Effector memory CD8-positive, alpha-beta T cell (primary cell): Measurements from ENCODE around the gene FIGLA.

Experiments
- ATAC-seq: fragments of 150-1000 bp; cut with Tn5 transposase; replicated peaks from 2 replicates; pipeline ENCODE4 v1.10.0; 2021; ENCODE audit warnings: mild to moderate bottlenecking, moderate library complexity
- DNase-seq, 3 experiments: peaks; one replicate each; pipeline ENCODE4 v3.0.0; 2021
- H3K27ac Mint-ChIP-seq, 2 donors: one replicate each; pipeline ENCODE4 v1.8.0; 2022; ENCODE audit warnings: mild to moderate bottlenecking in 2 of 2, mixed read lengths in 2 of 2, moderate library complexity in 2 of 2
- H3K27me3 Mint-ChIP-seq, 2 donors: one replicate each; pipeline ENCODE4 v1.8.0; 2022; ENCODE audit warnings: mixed read lengths in 2 of 2
- H3K36me3 Mint-ChIP-seq: one replicate; pipeline ENCODE4 v1.8.0; 2022; ENCODE audit warnings: mild to moderate bottlenecking, moderate library complexity, mixed read lengths; ENCODE audit not compliant: insufficient read depth
- H3K4me1 Mint-ChIP-seq, 2 donors: one replicate each; pipeline ENCODE4 v1.8.0; 2022; ENCODE audit warnings: low read depth in 2 of 2, mixed read lengths in 2 of 2
- H3K4me3 Mint-ChIP-seq, 2 donors: one replicate each; pipeline ENCODE4 v1.8.0; 2022; ENCODE audit warnings: mild to moderate bottlenecking in 2 of 2, mixed read lengths in 2 of 2, moderate library complexity in 2 of 2
- H3K9me3 Mint-ChIP-seq, 2 donors: one replicate each; pipeline ENCODE4 v1.8.0; 2022; ENCODE audit warnings: mixed read lengths in 2 of 2

FIGLA gene

DNA sequence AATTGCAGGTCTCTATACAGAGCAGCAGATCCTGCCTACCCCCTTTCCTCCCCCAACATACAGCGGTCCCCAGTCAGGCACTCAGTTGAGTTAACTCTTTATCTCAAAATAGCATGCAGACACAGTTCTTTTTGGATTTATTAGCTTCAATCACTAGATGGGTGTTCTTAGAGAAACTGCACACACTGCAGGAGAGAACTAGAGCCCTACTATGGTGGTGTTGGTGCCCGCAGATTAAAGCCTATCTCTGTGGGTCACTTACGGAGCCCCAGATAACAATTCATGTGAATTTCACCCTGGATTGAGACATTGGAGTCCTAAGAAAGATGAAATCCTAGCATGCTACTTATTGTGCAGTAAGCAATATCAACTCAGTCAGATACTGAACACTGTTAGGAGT lies 34.3 kb downstream of the FIGLA start:
- H3K36me3 Mint-ChIP-seq = no peaks in the 10 kb centered on the region
- DNase-seq (no peak), ATAC-seq (no peak)
- peaks cover 40 to 47% of the 10 kb centered on the region in 2 donors for H3K27me3 Mint-ChIP-seq
- no peak overlapping the region for H3K27ac Mint-ChIP-seq
- no peaks in the 10 kb centered on the region for H3K4me1 Mint-ChIP-seq
- H3K4me3 Mint-ChIP-seq = no peak overlapping the region
- no peaks in the 10 kb centered on the region for H3K9me3 Mint-ChIP-seq

DNA sequence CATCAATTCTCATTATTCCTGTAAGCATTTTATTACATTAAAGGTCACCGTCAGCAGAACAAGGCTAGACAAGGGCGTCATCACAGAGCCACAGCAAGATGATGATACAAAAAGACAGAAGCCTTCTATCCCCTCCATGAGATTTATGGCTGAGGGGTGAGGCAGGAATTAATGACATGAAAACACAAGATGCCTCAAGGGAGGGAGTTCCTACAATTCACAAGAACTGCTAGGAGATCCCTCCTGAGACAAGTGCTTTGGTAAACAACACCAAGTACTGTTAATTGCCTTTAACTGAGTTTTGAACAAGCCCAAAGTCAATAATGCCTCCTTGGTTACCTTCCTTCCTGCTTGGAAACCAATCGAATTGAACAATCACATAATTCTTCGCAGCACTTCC lies 36.5 kb downstream of the FIGLA start:
- Mint-ChIP-seq H3K27ac (no peak overlapping the region), H3K9me3 (no peaks in the 10 kb centered on the region), H3K36me3 (no peaks in the 10 kb centered on the region), H3K27me3 (peaks cover 31 to 45% of the 10 kb centered on the region in 2 donors), H3K4me3 (no peak overlapping the region), H3K4me1 (no peaks in the 10 kb centered on the region)
- ATAC-seq (no peak), DNase-seq (no peak)

- peaks cover 23 to 42% of the 10 kb centered on the region in 2 donors for H3K27me3 Mint-ChIP-seq
- ATAC-seq (no peak), DNase-seq (no peak)
- H3K27ac Mint-ChIP-seq = no peak overlapping the region
- H3K4me3 Mint-ChIP-seq = no peak overlapping the region
- no peaks in the 10 kb centered on the region for H3K36me3 Mint-ChIP-seq
- no peaks in the 10 kb centered on the region for H3K4me1 Mint-ChIP-seq
- H3K9me3 Mint-ChIP-seq = no peaks in the 10 kb centered on the region
These were observed 37.4 kb downstream of the FIGLA start for GRCh38 chr2:70753031-70753430.

GRCh38 chr2:70752396-70752795 lies 38.0 kb downstream of the FIGLA start:
- Mint-ChIP-seq H3K27me3 (peaks cover 20 to 42% of the 10 kb centered on the region in 2 donors), H3K4me3 (no peak overlapping the region), H3K36me3 (no peaks in the 10 kb centered on the region), H3K9me3 (peaks cover 0 to 4% of the 10 kb centered on the region in 2 donors), H3K4me1 (no peaks in the 10 kb centered on the region), H3K27ac (no peak overlapping the region)
- no peak for ATAC-seq
- DNase-seq = no peak

GRCh38 chr2:70751881-70752280 lies 38.6 kb downstream of the FIGLA start:
- no peak overlapping the region for H3K4me3 Mint-ChIP-seq
- H3K36me3 Mint-ChIP-seq = no peaks in the 10 kb centered on the region

GRCh38 chr2:70750320-70750719 lies 40.1 kb downstream of the FIGLA start:
- H3K27ac Mint-ChIP-seq = no peak overlapping the region
- H3K4me3 Mint-ChIP-seq = no peak overlapping the region
- peaks cover 12 to 37% of the 10 kb centered on the region in 2 donors for H3K27me3 Mint-ChIP-seq
- H3K4me1 Mint-ChIP-seq = no peaks in the 10 kb centered on the region
- H3K36me3 Mint-ChIP-seq = no peaks in the 10 kb centered on the region
- ATAC-seq = no peak
- H3K9me3 Mint-ChIP-seq = peaks cover 0 to 7% of the 10 kb centered on the region in 2 donors
- no peak for DNase-seq

More at GRCh38 chr2:70751881-70752280, 38.6 kb downstream of the FIGLA start:
- Mint-ChIP-seq H3K27me3 (peaks cover 19 to 43% of the 10 kb centered on the region in 2 donors), H3K4me1 (no peaks in the 10 kb centered on the region), H3K9me3 (peaks cover 0 to 7% of the 10 kb centered on the region in 2 donors), H3K27ac (no peak overlapping the region)
- ATAC-seq (no peak), DNase-seq (no peak)

GRCh38 chr2:70748002-70748784 lies 42.2 kb downstream of the FIGLA start:
- no peak for ATAC-seq
- H3K4me1 Mint-ChIP-seq = no peaks in the 10 kb centered on the region
- peaks cover 17 to 53% of the 10 kb centered on the region in 2 donors for H3K27me3 Mint-ChIP-seq
- H3K4me3 Mint-ChIP-seq = no peak overlapping the region
- H3K36me3 Mint-ChIP-seq = no peaks in the 10 kb centered on the region
- no peak for DNase-seq
- H3K9me3 Mint-ChIP-seq = peaks cover 0 to 7% of the 10 kb centered on the region in 2 donors
- no peak overlapping the region for H3K27ac Mint-ChIP-seq

GRCh38 chr2:70747284-70747683 lies 43.2 kb downstream of the FIGLA start:
- Mint-ChIP-seq H3K4me3 (no peak overlapping the region), H3K27me3 (peaks cover 17 to 53% of the 10 kb centered on the region in 2 donors), H3K36me3 (no peaks in the 10 kb centered on the region), H3K9me3 (peaks cover 0 to 7% of the 10 kb centered on the region in 2 donors), H3K4me1 (no peaks in the 10 kb centered on the region), H3K27ac (no peak overlapping the region)
- DNase-seq (no peak), ATAC-seq (no peak)

GRCh38 chr2:70746094-70746974 lies 44.1 kb downstream of the FIGLA start:
- peaks cover 17 to 56% of the 10 kb centered on the region in 2 donors for H3K27me3 Mint-ChIP-seq
- peaks cover 0 to 7% of the 10 kb centered on the region in 2 donors for H3K9me3 Mint-ChIP-seq
- H3K27ac Mint-ChIP-seq = no peak overlapping the region
- H3K4me1 Mint-ChIP-seq = no peaks in the 10 kb centered on the region
- DNase-seq = no peak
- ATAC-seq = no peak
- no peaks in the 10 kb centered on the region for H3K36me3 Mint-ChIP-seq
- H3K4me3 Mint-ChIP-seq = no peak overlapping the region

DNA sequence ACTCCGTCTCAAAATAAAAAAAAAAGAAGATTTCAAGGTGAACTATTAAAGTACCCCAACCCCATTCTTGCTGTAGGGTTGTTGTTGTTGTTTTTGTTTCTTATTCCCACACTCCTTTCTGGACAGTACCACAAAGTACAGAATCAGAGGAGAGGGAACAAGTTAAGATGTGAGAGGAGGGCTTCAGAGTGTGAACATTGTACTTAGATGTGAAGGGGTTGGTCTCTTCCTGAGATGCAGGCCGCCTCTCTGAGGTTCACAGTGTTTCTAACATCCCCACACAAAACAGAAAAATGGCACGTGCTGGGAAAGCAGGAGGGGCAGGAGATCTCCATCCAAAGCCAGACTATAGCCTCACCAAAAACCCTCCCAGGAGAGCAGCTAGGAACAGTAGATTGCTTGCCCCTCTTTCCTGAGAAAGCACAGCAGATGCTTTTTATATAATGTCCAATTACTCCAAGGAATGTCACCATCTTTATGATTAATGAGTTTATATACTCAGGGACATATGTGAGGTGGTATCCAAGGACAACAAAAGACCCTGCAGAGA lies 45.1 kb downstream of the FIGLA start:
- no peak for DNase-seq
- H3K36me3 Mint-ChIP-seq = no peaks in the 10 kb centered on the region
- H3K4me1 Mint-ChIP-seq = no peaks in the 10 kb centered on the region
- no peak for ATAC-seq
- H3K27ac Mint-ChIP-seq = no peak overlapping the region
- H3K9me3 Mint-ChIP-seq = peaks cover 0 to 7% of the 10 kb centered on the region in 2 donors
- peaks cover 16 to 62% of the 10 kb centered on the region in 2 donors for H3K27me3 Mint-ChIP-seq
- no peak overlapping the region for H3K4me3 Mint-ChIP-seq

DNA sequence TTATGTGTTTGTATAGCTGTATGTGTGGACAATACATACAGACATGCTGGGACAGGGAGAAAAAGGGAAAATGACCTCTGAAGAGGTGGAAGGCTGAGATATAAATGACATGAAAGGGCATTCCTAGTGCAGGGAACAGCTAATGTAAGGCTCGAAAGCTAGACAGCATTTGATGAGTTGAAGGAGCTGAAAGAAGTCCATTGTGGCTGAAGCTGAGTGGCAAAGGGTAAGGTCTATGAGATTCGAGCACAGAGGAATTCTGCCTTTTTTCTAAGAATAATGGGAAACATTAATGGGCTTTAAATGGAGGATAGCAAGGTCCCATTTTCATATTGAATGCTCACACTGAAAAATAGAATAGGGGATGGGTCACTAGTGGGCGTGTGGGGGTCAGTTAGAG lies 46.0 kb downstream of the FIGLA start:
- Mint-ChIP-seq H3K27me3 (peaks cover 15 to 58% of the 10 kb centered on the region in 2 donors), H3K27ac (no peak overlapping the region)
- no peak for ATAC-seq

GRCh38 chr2:70743677-70744076 lies 46.8 kb downstream of the FIGLA start:
- DNase-seq (no peak), ATAC-seq (no peak)
- H3K27ac Mint-ChIP-seq = no peak overlapping the region
- H3K36me3 Mint-ChIP-seq = no peaks in the 10 kb centered on the region
- H3K27me3 Mint-ChIP-seq = peaks cover 22 to 54% of the 10 kb centered on the region in 2 donors
- H3K9me3 Mint-ChIP-seq = peaks cover 0 to 7% of the 10 kb centered on the region in 2 donors
- H3K4me3 Mint-ChIP-seq = no peak overlapping the region
- no peaks in the 10 kb centered on the region for H3K4me1 Mint-ChIP-seq

More for the DNA sequence above, 46.0 kb downstream of the FIGLA start:
- no peaks in the 10 kb centered on the region for H3K4me1 Mint-ChIP-seq
- H3K9me3 Mint-ChIP-seq = peaks cover 0 to 7% of the 10 kb centered on the region in 2 donors
- DNase-seq = no peak
- H3K4me3 Mint-ChIP-seq = no peak overlapping the region
- no peaks in the 10 kb centered on the region for H3K36me3 Mint-ChIP-seq

DNA sequence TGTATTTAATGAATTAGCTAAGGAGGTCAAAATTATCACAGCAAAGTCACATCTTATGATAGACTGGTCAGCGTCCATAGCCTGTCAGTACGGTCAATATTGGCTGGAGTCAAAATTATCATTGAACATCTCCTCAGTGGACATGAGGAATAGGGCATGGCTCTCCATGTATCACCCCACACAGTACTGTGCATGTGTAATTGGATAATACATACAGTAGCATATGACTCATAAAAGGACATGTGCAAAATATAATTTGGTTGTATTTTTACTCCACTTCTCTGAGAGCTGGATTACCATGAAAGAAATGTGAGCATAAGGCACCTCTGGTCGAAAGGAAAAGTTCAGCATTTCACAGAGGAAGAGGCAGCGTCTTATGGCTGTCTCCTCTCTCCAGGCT lies 47.4 kb downstream of the FIGLA start:
- DNase-seq = no peak
- Mint-ChIP-seq H3K27ac (no peak overlapping the region), H3K4me3 (no peak overlapping the region), H3K9me3 (peaks cover 0 to 7% of the 10 kb centered on the region in 2 donors), H3K36me3 (no peaks in the 10 kb centered on the region), H3K4me1 (no peaks in the 10 kb centered on the region), H3K27me3 (peaks cover 27 to 56% of the 10 kb centered on the region in 2 donors)
- ATAC-seq = no peak
